Measurements from ENCODE around the gene PDLIM5. TPM values are rescaled to one million over a fixed set of nuclear protein-coding genes. Genes with fewer than 3 reads are reported as not detected.

PDLIM5 gene
- total RNA-seq, 4 donors from 2014 or later, result 77.7 to 128 (median 109) TPM

DNA sequence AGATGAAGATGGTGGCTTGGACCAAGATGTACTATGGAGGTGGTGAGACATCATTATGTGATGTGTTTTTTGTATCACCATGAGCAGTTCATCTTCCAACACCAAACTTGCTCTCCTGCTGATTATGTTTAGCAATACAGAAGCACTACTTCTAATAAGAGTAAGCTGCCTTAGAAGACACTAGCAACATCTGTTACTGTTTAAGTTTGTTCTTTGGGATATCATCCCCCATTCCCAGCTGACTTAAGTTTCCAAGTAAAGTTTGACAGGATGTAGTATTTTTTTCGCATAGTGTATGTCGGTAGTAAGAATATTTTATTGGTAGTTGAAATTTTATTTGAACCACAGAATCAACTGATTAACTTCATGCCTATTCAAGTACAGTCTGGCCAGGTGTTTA lies 182.5 kb downstream of the PDLIM5 start:
- WGBS, 2 donors, result 82 to 87% methylated on average over 2 of the region's 2 CpGs
- H3K4me1 ChIP-seq, result no peaks in the 10 kb centered on the region
- H3K4me3 ChIP-seq (replicated peaks in 1 of 3), result no peak overlapping the region
- no peaks in the 10 kb centered on the region for H3K27me3 ChIP-seq
- TF ChIP-seq, protein P1, sequence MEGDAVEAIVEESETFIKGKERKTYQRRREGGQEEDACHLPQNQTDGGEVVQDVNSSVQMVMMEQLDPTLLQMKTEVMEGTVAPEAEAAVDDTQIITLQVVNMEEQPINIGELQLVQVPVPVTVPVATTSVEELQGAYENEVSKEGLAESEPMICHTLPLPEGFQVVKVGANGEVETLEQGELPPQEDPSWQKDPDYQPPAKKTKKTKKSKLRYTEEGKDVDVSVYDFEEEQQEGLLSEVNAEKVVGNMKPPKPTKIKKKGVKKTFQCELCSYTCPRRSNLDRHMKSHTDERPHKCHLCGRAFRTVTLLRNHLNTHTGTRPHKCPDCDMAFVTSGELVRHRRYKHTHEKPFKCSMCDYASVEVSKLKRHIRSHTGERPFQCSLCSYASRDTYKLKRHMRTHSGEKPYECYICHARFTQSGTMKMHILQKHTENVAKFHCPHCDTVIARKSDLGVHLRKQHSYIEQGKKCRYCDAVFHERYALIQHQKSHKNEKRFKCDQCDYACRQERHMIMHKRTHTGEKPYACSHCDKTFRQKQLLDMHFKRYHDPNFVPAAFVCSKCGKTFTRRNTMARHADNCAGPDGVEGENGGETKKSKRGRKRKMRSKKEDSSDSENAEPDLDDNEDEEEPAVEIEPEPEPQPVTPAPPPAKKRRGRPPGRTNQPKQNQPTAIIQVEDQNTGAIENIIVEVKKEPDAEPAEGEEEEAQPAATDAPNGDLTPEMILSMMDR (IDR thresholded peaks at IDR 0.05), result no peak
- TF ChIP-seq POLR2A (IDR thresholded peaks at IDR 0.05), result no peak
- no peak overlapping the region for H3K27ac ChIP-seq
- intact Hi-C loops (cut with DNase I), result no loop called here
- H3K9me3 ChIP-seq, result no peaks in the 10 kb centered on the region
- no peaks in the 10 kb centered on the region for H3K36me3 ChIP-seq
- DNase-seq, result no peak

DNA sequence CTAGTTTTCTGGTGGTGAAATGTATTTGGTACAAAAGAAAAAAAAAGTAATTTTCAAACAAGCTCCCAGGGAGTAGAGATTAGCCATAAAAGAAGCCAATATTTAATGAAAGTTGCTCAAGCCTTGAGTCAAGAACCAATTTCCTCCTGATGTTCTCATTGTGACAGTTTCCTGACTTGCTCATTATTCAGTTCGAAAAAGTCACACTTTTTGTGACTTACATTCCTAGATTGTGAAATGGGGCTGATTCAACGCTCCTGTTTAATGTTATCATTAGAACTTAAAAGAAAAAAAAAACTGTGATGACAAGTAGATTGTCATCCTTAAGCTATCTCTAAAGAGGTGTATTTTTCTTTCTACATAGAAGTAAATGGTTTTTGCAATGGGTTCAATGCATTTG lies 183.4 kb downstream of the PDLIM5 start:
- TF ChIP-seq POLR2A (IDR thresholded peaks at IDR 0.05), result no peak
- TF ChIP-seq, protein P1 (IDR thresholded peaks at IDR 0.05), result no peak
- H3K36me3 ChIP-seq, result no peaks in the 10 kb centered on the region
- H3K4me1 ChIP-seq, result no peaks in the 10 kb centered on the region
- no peak for DNase-seq
- no peaks in the 10 kb centered on the region for H3K27me3 ChIP-seq
- WGBS, 2 donors, result 90 to 93% methylated on average over 2 of the region's 2 CpGs
- no peak overlapping the region for H3K4me3 ChIP-seq (replicated peaks in 1 of 3)
- H3K27ac ChIP-seq, result no peak overlapping the region
- no peaks in the 10 kb centered on the region for H3K9me3 ChIP-seq
- intact Hi-C loops (cut with DNase I), result no loop called here

DNA sequence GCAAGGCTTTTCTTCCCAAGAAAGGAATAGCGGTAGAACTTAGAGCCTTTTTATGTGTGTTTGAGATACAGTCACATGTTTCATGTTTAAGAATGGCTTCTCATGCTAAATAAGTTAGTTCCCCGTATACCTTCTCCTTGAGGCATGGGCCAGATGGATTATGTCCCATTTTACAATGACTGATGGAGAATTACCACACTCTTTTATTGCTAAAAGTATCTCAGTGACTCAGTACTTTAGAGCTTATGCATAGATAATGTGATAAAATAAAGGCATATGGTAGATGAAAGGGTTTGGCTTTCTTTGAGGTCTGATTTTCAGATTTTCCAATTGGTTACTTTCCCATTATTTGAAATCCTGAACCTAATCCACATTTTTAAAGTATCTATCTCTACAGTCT lies 184.3 kb downstream of the PDLIM5 start:
- H3K4me1 ChIP-seq, result no peaks in the 10 kb centered on the region
- TF ChIP-seq POLR2A (IDR thresholded peaks at IDR 0.05), result no peak
- TF ChIP-seq, protein P1 (IDR thresholded peaks at IDR 0.05), result no peak
- peaks cover 0 to under 1% of the 10 kb centered on the region in 2 donors for H3K36me3 ChIP-seq
- no peak overlapping the region for H3K4me3 ChIP-seq (replicated peaks in 1 of 3)
- no peak for DNase-seq
- 99 to 100% methylated on average over 2 of the region's 2 CpGs for WGBS, 2 donors
- H3K9me3 ChIP-seq, result no peaks in the 10 kb centered on the region
- H3K27ac ChIP-seq, result no peak overlapping the region
- H3K27me3 ChIP-seq, result no peaks in the 10 kb centered on the region
- intact Hi-C loops (cut with DNase I), result no loop called here

DNA sequence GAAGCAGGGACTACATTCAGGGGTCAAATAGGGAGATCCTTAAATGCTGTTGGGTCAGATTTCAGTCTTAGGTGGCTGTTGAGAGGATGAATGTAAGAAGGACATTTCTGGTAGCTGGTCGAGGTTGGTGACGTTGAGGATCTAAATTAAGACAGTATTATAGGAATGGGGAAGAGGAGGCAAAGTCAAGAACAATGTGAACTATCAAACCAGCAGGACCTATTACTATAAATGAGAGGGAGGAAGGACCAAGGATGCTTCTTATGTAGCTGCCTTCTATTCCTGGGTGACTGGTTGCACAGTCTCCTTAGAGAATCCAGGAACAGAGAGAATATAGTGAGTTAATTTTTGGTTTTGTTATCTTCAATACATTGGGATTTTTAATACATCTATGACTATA lies 187.6 kb downstream of the PDLIM5 start:
- DNase-seq, result no peak
- peaks cover 0 to 2% of the 10 kb centered on the region in 2 donors for H3K36me3 ChIP-seq

DNA sequence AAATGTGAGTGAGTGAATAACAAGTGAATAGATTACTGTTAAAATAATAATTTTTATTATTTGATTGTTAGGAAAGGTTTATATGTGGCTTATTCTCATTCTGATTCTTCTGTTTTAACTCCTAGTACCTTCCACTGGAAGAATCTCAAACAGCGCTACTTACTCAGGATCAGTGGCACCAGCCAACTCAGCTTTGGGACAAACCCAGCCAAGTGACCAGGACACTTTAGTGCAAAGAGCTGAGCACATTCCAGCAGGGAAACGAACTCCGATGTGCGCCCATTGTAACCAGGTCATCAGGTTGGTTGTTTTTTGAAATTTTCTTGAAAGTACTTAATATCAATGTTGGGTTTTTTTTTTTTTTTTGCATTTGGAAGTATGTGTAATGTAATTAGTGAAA lies 188.4 kb downstream of the PDLIM5 start:
- no peaks in the 10 kb centered on the region for H3K27me3 ChIP-seq
- peaks cover 0 to 2% of the 10 kb centered on the region in 2 donors for H3K36me3 ChIP-seq
- H3K27ac ChIP-seq, result no peak overlapping the region
- no peak overlapping the region for H3K4me3 ChIP-seq (replicated peaks in 1 of 3)
- no peaks in the 10 kb centered on the region for H3K9me3 ChIP-seq
- intact Hi-C loops (cut with DNase I), result no loop called here
- DNase-seq, result peak; percentile 12 to 47
- 88 to 89% methylated on average over 4 of the region's 4 CpGs for WGBS, 2 donors
- H3K4me1 ChIP-seq, result no peaks in the 10 kb centered on the region
- TF ChIP-seq, protein P1 (IDR thresholded peaks at IDR 0.05), result no peak
- TF ChIP-seq POLR2A (IDR thresholded peaks at IDR 0.05), result no peak

More for the DNA sequence above, 187.6 kb downstream of the PDLIM5 start:
- intact Hi-C loops (cut with DNase I), result no loop called here
- Histone ChIP-seq H3K27me3 (no peaks in the 10 kb centered on the region), H3K9me3 (no peaks in the 10 kb centered on the region), H3K27ac (no peak overlapping the region), H3K4me3 (replicated peaks in 1 of 3) (no peak overlapping the region), H3K4me1 (no peaks in the 10 kb centered on the region)
- TF ChIP-seq, protein P1 (IDR thresholded peaks at IDR 0.05), result no peak
- TF ChIP-seq POLR2A (IDR thresholded peaks at IDR 0.05), result no peak
- WGBS, 2 donors, result 91 to 95% methylated on average over 2 of the region's 2 CpGs

All from thyroid gland (tissue), 4 donors.